Kidney glomerular epithelial cell (primary cell): ENCODE measurements around the gene ECT2L.

Source experiments
- DNase-seq: peaks from one replicate; lab custom pipeline; 2025; lab: John Stamatoyannopoulos, UW

ECT2L gene

GRCh38 chr6:138857775-138858174, 61.9 kb downstream of the ECT2L start:
- DNase-seq: no peak

DNA sequence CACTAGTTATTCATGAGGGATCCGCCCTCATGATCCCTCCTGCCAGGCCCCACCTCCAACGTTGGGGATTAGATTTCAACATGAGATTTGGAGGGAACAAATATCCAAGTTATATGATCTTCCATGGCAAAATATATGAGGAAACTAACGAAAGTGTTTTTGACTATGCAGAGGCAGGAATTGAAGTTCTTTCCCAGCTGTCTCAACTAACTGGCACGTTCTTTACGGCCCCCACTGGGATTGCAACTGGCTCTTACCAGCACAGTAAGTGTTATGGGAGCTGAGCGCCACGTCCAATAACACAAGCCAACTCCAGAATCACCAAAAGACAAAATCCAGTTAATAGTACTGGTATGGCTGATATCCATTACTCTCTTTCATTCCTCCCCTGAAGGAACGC, 66.6 kb downstream of the ECT2L start:
- no peak for DNase-seq

- DNase-seq: no peak
These were observed 67.4 kb downstream of the ECT2L start for GRCh38 chr6:138863321-138863720.

DNA sequence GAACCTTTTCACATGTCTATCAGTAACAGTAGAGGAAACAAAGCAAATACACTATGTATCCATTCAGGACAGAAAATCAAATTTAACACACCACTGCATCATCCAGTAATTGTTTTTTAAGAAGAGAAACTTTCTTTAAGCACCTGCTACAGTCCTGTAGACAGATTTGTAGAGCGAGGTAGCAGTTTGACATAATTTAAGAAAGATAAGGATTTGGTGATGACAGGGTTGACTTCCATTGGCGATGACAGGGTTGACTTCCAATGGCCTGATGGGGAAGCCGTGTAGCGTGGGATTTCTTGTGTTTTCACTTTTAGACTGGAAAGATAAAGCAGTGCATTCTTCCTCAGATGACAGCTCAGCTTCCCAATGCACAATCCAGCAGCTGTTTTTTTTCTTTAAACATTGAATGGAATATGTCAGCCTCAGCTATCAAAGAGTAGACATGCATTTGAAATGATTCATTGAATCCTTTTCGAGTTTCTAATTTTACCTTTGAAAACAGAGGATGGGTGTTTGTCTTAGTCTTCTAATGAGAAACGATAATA, 68.5 kb downstream of the ECT2L start:
- DNase-seq: no peak

- no peak for DNase-seq
These were observed 69.7 kb downstream of the ECT2L start for GRCh38 chr6:138865480-138866109.

- no peak for DNase-seq
These were observed 72.3 kb downstream of the ECT2L start for GRCh38 chr6:138868181-138868580.

DNA sequence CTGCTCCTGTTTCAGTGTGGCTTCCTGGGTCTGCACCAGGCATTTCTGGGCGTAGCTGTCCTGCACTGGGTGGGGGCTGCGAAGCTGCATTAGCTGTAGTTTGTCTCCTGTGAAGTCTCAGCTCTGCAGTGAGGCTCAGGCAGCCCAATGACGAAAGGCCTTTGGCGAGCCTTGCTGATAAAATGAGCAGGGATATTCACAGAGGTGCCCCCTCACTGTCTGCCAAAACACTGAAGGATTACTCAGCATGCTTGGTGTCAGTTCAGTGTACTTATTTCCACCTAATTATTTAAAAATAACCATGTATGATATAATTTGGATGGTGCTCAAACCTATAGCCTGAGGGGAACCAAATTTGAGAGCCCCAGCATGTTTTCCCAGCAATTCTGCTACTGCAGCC, 73.5 kb downstream of the ECT2L start:
- DNase-seq: no peak

DNA sequence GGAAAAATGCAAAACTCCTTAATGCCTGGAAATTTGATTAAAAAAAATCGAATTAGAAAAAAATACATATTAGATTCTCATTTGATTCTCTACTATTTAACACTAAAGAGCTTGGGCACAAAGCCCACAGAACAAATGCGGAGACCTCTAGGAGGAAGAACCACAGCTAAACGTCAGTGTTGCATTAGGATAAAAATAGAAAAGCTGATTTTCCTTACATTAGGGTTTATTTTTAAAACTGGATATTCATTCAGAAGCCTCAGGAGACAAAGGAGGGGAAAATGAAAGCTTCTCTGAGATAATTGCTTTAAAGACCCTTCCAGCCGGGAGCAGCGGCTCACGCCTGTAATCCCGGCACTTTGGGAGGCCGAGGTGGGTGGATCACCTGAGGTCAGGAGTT, 77.3 kb downstream of the ECT2L start:
- no peak for DNase-seq

- no peak for DNase-seq
These were observed 86.6 kb downstream of the ECT2L start for GRCh38 chr6:138882369-138883017.

- no peak for DNase-seq
These were observed 89.4 kb downstream of the ECT2L start for GRCh38 chr6:138885156-138885819.

DNA sequence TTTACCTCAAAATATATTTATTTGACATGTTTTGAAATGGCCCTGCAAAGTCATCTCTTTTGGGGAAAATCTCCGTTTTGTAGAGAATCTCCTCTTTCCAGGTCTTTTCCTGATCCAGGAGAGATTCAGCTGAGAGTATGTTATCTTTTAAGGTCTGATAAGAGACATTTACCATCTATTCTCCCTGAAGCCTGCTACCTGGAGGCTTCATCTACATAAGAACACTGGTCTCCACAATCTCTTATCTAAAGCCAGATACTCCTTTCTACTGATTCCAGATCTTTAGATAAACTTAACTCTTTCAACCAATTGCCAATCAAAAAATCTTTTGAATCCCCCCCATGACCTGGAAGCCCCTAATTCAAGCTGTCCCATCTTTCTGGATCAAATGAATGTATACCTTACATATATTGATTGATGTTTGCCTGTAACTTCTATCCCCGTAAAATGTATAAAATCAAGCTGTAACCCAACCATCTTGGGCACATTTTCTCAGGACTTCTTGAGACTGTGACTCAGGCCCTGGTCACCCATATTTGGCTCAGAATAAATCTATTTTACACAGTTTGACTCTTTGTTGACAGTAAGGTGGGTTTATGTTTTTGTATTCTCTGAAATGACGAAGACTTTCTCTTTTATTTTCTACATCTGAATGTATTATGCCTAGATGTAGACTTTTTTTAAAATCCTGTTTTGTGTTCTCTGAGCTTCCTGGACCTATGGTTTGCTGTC, 95.5 kb downstream of the ECT2L start:
- DNase-seq: no peak

- no peak for DNase-seq
These were observed 100.3 kb downstream of the ECT2L start for GRCh38 chr6:138896104-138896756.

DNA sequence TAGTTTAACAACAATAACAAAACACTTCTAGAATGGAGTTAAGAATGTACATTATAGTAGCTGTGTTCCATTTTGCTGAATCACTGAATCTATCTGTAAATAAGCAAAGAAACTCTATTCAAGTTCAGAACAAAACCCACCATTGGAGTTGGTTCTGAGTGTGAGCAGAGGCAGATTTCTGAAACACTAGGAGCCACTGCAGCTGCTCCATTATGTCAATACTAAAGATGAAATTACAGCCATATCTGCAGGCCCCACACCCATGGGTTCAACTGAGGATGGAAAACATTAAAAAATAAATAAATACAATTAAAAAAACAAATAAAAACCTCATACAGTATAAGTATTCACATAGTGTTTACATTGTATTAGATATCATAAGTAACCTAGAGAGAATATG, 101.1 kb downstream of the ECT2L start:
- DNase-seq: no peak

- no peak for DNase-seq
These were observed 111.3 kb downstream of the ECT2L start for GRCh38 chr6:138907167-138907566.

- no peak for DNase-seq
These were observed 113.6 kb downstream of the ECT2L start for GRCh38 chr6:138909511-138909910.

GRCh38 chr6:138909975-138910374, 114.1 kb downstream of the ECT2L start:
- no peak for DNase-seq

- DNase-seq: no peak
These were observed 116.4 kb downstream of the ECT2L start for GRCh38 chr6:138912308-138912707.

DNA sequence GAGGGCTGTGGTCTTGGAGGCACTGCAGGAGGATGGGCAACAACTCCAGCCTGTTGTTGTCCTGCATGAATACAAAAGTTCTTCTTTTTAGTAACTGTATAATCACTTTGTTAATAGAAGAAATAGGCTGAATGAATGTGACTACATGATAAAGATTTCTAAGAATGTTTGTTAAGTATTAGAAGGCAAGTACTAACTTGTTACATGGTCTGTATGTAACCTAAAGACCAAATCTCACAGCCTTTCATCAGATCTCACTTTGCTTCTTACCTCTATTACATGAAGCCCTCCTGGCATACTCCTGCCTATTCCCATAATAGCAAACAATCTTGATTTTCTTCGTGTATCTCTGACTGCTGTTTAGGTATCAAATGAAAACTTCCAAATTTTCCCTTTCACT, 118.8 kb downstream of the ECT2L start:
- no peak for DNase-seq

DNA sequence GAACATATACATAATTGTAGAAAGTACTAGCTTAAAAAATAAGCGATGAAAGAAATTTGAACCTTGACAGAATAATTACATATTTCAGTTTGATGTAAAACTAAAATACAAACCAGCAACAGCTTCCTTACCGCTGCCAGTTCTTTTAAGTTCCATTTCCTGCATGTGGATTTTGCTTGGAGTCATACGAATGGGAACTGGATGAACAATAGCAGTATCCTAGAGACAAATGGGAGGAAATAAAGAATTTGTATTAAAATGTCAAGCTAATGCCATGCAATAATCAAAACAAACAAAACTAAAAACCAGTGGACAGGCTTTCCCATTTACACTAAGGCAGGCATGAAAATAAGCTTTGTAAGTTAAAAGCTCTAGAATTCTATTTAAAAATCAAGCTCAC, 125.0 kb downstream of the ECT2L start:
- DNase-seq: no peak

DNA sequence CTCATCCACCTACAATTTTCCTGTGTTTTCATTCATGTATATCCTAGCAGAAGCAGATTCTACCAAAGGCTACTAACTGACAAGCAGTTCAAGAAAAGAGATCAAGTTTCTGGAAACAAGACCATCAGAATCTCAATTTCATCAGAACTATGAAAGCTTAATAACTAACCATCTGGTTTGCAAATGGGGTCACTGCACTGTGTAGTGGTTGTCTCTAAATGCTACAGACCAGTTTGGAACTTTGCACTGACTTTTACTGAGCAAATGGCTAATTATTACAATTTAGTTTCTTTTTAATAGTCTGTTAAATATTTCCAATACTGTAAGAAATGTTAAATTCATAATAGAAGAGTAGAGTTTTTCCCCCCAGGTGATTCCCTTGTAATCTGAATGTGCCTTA, 127.7 kb downstream of the ECT2L start:
- no peak for DNase-seq

DNA sequence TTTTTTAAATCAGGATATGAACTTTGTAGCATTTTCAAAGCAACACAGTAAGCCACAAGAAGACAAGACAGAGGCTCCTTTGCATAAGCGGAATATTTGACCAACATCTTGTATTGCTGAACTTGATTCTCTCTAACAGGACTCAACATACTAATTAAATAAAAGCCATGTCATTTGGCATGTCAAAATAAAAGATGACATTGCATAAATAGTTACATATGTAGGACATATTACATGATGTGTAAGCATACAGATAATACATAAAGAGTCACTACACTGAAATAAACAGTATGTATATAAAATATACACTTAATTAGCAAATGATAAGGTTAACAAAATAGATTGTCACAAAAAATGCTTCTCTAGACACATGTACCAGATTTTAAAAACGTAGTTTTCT, 129.9 kb downstream of the ECT2L start:
- DNase-seq: no peak

DNA sequence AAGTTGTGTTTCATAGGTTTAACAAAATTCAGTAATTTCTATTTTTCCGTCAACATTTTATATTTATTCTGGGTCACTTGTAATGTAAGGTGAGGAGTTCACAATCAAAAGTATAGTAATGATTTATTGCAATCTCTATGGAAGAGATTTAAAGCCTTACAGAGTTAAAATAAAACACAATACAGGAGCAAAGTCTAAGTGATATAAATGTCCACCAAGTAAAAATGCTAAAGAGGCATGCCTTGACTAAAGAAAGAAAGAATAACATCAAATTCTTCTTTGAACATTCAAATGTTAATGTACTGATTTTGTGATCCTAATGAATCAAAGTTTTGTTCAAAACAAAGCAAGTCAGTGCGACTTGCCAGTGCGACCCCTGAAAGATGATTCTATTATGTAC, 130.7 kb downstream of the ECT2L start:
- no peak for DNase-seq
